SIG-M5 treated with dmso at 0.1 percent for 504 hours (cell line): ENCODE measurements around the gene EMSY.
"Not testable (repeated sequence)": the region's sequence is repeated elsewhere in the genome, so short reads cannot be mapped to it uniquely, and the experiment has no call there.

Experiments
- DNase-seq: peaks from one replicate; lab custom pipeline; 2025; ENCODE audit not compliant: unreplicated experiment; lab: John Stamatoyannopoulos, UW

Gene EMSY

GRCh38 chr11:76568139-76568538 lies 123.3 kb downstream of the EMSY start:
- no peak for DNase-seq

DNA sequence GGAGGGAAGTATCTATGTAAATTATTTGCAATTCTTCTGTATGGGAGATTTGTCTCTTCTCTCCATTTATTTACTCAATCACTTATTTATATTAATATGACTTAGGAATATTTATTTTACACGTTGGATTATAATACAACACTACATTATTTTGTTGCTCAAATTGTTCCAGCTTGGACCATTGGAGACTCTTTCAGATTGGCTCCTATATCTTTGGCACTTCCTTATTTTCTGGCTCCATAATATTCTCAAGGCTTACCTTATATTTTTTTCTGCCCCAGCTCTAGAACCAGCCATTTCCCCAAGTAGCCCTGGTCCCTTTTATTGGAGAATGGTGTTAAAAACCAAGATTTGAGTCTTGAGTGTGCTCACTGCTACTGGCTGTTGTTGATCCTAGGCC lies 123.8 kb downstream of the EMSY start:
- DNase-seq, result no peak

- not testable (repeated sequence) for DNase-seq
Observed at GRCh38 chr11:76572181-76572875, 127.5 kb downstream of the EMSY start.

- no peak for DNase-seq
Observed at GRCh38 chr11:76574406-76574805, 129.6 kb downstream of the EMSY start.

DNA sequence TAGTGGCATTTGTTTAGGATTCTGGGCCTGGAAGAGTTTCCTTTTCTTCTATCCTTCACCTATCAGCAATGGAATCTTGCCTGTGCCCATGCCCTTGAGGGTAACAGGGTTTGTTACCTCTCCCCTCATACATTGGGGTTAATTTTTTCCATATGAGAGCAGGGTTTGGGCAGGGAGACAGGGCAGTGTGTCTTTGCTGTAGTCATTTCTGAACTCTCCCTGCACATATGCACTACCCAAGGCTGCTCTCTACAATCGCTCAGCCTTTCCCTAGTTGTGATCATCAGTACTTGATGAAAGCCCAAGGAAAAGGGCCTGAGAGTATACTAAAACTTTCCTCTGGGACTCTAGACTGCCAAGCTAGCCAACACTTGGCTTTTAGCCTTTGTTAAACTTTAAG lies 130.1 kb downstream of the EMSY start:
- DNase-seq, result no peak

DNA sequence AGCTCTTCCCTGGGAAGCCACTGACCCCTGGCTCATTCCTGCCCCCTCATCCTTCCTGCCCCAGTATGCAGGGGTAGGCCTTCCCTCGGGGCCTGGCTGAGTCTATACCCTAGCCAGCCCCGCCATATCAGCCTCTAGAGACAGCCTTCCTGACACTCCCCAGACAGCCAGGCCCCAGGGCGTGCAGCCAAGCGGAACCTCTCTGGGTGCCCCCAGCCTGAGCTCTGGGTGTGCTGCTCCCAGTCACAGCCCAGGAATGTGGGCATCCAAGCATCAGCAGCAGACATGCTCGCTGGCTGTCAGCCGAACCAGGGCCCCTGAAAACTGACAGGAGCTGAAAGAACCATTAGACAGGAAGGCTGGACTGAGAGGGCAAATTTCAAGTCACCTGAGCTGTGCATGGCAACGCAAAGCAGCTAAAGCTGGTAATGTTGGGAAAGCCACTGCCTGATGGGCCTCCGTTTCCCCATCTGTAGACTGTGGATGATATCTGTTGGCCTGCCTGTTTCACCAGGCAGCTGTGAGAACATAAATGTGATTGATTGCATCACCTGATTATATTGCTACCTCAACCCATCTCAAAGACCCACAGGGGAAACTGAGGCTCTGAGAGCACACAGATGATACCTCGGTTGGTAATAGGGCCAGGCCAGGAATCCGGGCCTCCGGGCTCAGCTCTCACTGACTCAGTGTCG lies 132.6 kb downstream of the EMSY start:
- DNase-seq, result no peak

- DNase-seq, result no peak
Observed at GRCh38 chr11:76577921-76578653, 133.3 kb downstream of the EMSY start.

DNA sequence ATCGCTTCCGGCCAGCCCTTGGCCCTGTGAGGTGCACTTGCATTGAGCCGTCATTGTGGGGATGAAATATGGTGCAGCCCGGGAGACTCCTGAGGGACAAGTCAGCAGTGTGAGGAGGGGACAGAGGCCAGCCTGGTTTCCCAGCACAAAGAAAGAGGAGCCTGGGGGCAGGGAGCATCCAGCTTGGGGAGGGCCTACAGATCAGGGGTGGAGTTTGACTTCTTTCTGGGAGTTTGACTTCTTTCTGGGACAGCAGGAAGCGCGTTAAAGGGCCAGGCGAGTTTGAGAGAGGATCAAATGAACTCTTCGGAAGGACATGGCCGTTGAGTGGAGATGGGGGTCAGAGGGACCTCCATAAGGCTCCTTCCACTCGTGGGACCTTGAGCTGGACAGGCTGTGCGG lies 133.8 kb downstream of the EMSY start:
- DNase-seq, result no peak

- no peak for DNase-seq
Observed at GRCh38 chr11:76579056-76579751, 134.4 kb downstream of the EMSY start.

GRCh38 chr11:76579752-76580151 lies 134.9 kb downstream of the EMSY start:
- DNase-seq, result no peak

GRCh38 chr11:76582471-76582870 lies 137.7 kb downstream of the EMSY start:
- DNase-seq, result not testable (repeated sequence)

- DNase-seq, result no peak
Observed at GRCh38 chr11:76587820-76588454, 143.1 kb downstream of the EMSY start.

DNA sequence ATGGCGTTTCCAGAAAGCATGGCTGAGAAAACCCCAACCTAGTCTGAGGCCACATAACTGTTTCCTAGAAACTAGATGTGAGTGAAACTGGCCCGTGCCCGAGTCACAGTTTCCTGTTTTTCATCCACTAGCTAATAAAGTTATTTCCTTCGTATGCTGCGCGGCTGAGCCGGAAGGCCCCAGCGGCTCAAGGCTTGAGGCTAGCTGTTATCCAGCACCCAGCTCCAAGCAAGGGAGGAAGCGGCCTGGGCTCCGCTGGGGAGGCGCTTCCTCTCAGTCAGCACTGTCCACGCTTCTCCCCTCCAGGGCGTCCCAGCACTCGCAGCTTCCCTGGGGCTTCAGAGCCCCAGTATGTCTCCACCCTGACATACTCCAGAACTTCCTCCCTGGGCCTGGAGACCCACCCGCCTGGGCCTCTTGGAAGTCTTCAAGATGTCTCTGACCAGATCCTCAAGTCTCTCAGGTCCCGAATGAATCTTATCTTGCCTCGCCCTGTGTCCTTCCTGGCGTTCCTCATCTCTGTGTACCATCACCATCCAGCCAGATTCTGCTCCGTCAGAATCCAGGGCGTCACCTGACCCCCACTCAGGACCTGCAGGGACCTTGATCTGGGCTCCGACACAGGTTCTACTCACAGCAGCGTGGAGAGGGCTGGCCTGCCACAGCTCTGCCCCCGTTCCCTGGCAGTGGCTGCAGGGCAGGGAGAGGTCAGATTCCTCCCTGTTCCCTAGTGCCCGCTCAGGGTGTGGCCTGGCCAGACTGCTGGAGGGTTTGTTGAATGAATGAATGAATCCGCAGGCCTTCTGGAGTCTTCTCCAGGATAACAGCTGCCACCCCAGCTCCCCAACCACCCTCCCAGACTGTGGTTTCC lies 143.9 kb downstream of the EMSY start:
- no peak for DNase-seq

GRCh38 chr11:76589477-76589876 lies 144.7 kb downstream of the EMSY start:
- no peak for DNase-seq

GRCh38 chr11:76589964-76590950 lies 145.4 kb downstream of the EMSY start:
- DNase-seq, result no peak

DNA sequence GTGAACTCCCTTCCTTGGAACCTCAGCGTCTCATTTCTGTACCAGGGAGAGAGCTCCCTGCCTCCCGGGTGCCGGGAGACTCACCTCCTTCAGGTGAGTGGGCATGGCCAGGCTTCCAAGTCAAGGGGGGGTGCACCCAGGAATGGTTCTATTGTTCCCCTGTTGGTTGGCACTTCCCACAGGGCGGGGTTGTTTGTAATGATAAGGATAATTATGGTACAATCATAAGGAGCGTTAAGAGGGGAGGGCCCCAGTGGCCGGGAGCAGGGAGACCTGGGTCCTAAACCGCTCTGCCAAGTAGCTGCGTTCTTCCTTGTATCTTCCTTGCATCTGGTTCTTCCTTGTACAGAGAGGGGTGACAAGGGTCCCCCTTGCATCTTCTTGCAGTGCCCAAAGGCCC lies 146.6 kb downstream of the EMSY start:
- DNase-seq, result no peak

DNA sequence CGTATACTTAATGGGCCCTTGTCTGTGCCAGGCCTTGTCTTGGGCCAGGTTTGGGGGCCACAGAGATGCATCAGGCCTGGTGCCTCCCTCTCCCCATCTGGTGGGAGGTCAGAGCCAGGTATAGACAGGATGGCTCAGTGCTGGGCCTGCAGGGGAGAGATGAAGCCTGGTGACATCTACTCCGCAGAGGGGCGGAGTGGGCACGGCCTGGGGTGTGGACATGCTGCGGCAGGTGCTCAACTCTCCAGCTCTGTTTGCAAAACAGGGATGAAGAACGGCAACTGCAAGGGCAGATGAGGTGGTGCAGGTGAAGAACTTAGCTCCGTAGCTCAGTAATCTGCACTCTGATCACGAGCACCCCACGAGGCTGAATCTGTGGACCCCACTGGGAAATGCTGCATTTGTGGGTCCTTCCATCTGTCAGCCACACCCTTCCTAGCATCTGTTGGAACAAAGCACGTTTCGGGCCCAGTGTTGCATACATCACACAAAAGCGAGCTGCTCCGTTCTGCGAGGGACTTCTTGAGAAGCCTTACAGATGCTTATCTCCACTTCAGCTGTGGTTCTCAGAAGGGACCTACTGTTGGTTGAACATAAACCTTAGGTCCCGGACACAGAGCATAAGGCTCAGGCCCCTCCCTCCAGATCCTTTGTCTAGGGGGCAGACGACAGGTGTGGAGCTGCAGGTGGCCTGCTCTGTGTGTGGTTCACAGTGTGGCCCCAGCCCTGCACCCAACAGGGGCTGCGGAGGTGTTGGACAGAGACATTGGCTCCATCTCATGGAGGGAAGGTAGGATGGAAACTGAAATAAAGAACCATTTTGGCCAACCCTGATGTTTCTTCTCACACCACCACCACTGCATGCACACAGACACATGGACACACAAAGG lies 147.5 kb downstream of the EMSY start:
- DNase-seq, result no peak

DNA sequence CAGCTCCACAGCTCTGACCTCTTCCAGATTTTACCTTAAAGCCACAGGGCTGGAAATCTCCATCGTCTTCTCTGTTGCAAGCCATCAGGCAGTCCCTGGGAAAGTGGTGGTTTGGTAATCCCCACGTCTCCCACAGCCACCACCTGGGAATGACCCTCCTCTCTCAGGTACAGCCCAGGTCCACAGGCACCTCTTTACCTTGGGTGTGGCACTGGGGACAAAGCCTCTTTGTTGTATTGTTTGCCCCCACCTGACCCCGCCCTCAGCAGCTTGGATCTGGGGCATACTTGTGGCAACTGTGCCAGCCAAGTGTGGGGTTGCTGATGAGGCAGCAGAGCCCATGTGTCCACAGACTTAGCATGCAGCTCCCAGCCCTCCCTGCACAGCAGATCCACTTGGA lies 148.1 kb downstream of the EMSY start:
- no peak for DNase-seq
